ENCODE results near the gene PDE4D. TPM values are rescaled to one million over a fixed set of nuclear protein-coding genes. Genes with fewer than 3 reads are reported as not detected.

PDE4D gene
- total and polyA plus RNA-seq, 2 donors (not counting 1 experiment from before 2014, with no cell fraction given), result 14.9 to 171 TPM

GRCh38 chr5:59246145-59246869 is 647.2 kb downstream of the PDE4D start:
- H3K4me3 Mint-ChIP-seq, result no peak overlapping the region
- no peak overlapping the region for H3K27ac Mint-ChIP-seq
- Histone ChIP-seq H3K4me3 (ENCODE audit: control extremely low read depth in 1 of 5, extremely low read depth in 1 of 5, insufficient read depth in 1 of 5, low read depth in 2 of 5, low read length in 4 of 5) (no peak overlapping the region), H3K4me1 (ENCODE audit: control insufficient read depth in 2 of 2, insufficient read depth in 2 of 2, low read length in 2 of 2) (no peaks in the 10 kb centered on the region), H3K36me3 (replicated peaks in 1 of 2; ENCODE audit: control extremely low read depth in 1 of 2, control insufficient read depth in 1 of 2, extremely low read depth in 1 of 2, insufficient read depth in 2 of 2, low read length in 1 of 2) (no peaks in the 10 kb centered on the region), H3K27ac (ENCODE audit: low read length in 2 of 2) (no peak overlapping the region), H3K4me2 (replicated peaks; ENCODE audit: low read depth, low read length, poor library complexity, severe bottlenecking) (no peak overlapping the region), H4K20me1 (ENCODE audit: control insufficient read depth, insufficient read depth, low read length, poor library complexity, severe bottlenecking) (no peaks in the 10 kb centered on the region), H3K9me3 (ENCODE audit: control extremely low read depth in 1 of 3, control insufficient read depth in 2 of 3, insufficient read depth in 1 of 3, low read length in 2 of 3) (no peaks in the 10 kb centered on the region), H2AFZ (ENCODE audit: insufficient read depth, low read depth, low read length, poor library complexity, severe bottlenecking) (no peak overlapping the region), H3K79me2 (ENCODE audit: control insufficient read depth, insufficient read depth, low read length) (no peaks in the 10 kb centered on the region), H3K9ac (ENCODE audit: low read length) (no peak overlapping the region), H3K27me3 (replicated peaks in 1 of 4; ENCODE audit: control extremely low read depth in 1 of 4, control insufficient read depth in 3 of 4, insufficient read depth in 4 of 4, low read length in 3 of 4) (no peaks in the 10 kb centered on the region)
- ATAC-seq (ENCODE audit: low read depth), result no peak
- no peaks in the 10 kb centered on the region for H3K27me3 Mint-ChIP-seq
- TF ChIP-seq CTCF (IDR thresholded peaks at IDR 0.05) (no peak), EZH2 (IDR thresholded peaks at IDR 0.05; ENCODE audit: borderline replicate concordance, insufficient read depth, low read depth, low read length, poor library complexity, severe bottlenecking) (no peak)
- ChIA-PET CTCF (interaction anchor here (0.9 kb wide), 1 partner anchor 58 kb away, joined by 4 read pairs; no protein-coding TSS in a partner anchor), POLR2A (no interaction called here)
- intact Hi-C loops (cut with micrococcal nuclease), result no loop called here
- WGBS (ENCODE audit: insufficient coverage), result no CpG with 5 or more reads among the region's 3 CpGs
- peaks cover 5% of the 10 kb centered on the region for H3K9me3 Mint-ChIP-seq (ENCODE audit: insufficient read depth)
- H3K4me1 Mint-ChIP-seq, result no peaks in the 10 kb centered on the region
- DNase-seq, result no peak

GRCh38 chr5:59245198-59245597 is 648.3 kb downstream of the PDE4D start:
- Histone ChIP-seq H3K9ac (ENCODE audit: low read length) (no peak overlapping the region), H2AFZ (ENCODE audit: insufficient read depth, low read depth, low read length, poor library complexity, severe bottlenecking) (no peak overlapping the region), H3K27me3 (replicated peaks in 1 of 4; ENCODE audit: control extremely low read depth in 1 of 4, control insufficient read depth in 3 of 4, insufficient read depth in 4 of 4, low read length in 3 of 4) (no peaks in the 10 kb centered on the region), H3K4me2 (replicated peaks; ENCODE audit: low read depth, low read length, poor library complexity, severe bottlenecking) (no peak overlapping the region), H3K79me2 (ENCODE audit: control insufficient read depth, insufficient read depth, low read length) (no peaks in the 10 kb centered on the region), H4K20me1 (ENCODE audit: control insufficient read depth, insufficient read depth, low read length, poor library complexity, severe bottlenecking) (no peaks in the 10 kb centered on the region), H3K9me3 (ENCODE audit: control extremely low read depth in 1 of 3, control insufficient read depth in 2 of 3, insufficient read depth in 1 of 3, low read length in 2 of 3) (no peaks in the 10 kb centered on the region), H3K27ac (ENCODE audit: low read length in 2 of 2) (no peak overlapping the region), H3K36me3 (replicated peaks in 1 of 2; ENCODE audit: control extremely low read depth in 1 of 2, control insufficient read depth in 1 of 2, extremely low read depth in 1 of 2, insufficient read depth in 2 of 2, low read length in 1 of 2) (no peaks in the 10 kb centered on the region), H3K4me1 (ENCODE audit: control insufficient read depth in 2 of 2, insufficient read depth in 2 of 2, low read length in 2 of 2) (no peaks in the 10 kb centered on the region), H3K4me3 (ENCODE audit: control extremely low read depth in 1 of 5, extremely low read depth in 1 of 5, insufficient read depth in 1 of 5, low read depth in 2 of 5, low read length in 4 of 5) (no peak overlapping the region)
- Mint-ChIP-seq H3K9me3 (ENCODE audit: insufficient read depth) (no peaks in the 10 kb centered on the region), H3K4me1 (no peaks in the 10 kb centered on the region), H3K27ac (no peak overlapping the region), H3K27me3 (no peaks in the 10 kb centered on the region), H3K4me3 (no peak overlapping the region)
- no peak for TF ChIP-seq EZH2 (IDR thresholded peaks at IDR 0.05; ENCODE audit: borderline replicate concordance, insufficient read depth, low read depth, low read length, poor library complexity, severe bottlenecking)
- TF ChIP-seq CTCF (IDR thresholded peaks at IDR 0.05), result no peak
- POLR2A ChIA-PET, result no interaction called here
- intact Hi-C loops (cut with micrococcal nuclease), result no loop called here
- no peak for ATAC-seq (ENCODE audit: low read depth)
- CTCF ChIA-PET, result no interaction called here
- no peak for DNase-seq
- no CpG with 5 or more reads among the region's 3 CpGs for WGBS (ENCODE audit: insufficient coverage)
